IPS-18c (cell line): ENCODE data around the gene ATP2A3.

Experiments used
- H3K4me3 ChIP-seq: 2 replicates; pipeline ENCODE4 v1.7.0; 2013; ENCODE audit warnings: low read depth, mild to moderate bottlenecking, low read length, moderate library complexity; ENCODE audit not compliant: insufficient read depth
- H3K9me3 ChIP-seq: one replicate; pipeline ENCODE4 v1.6.1; 2013; ENCODE audit warnings: mild to moderate bottlenecking, low read length, moderate library complexity; ENCODE audit not compliant: control insufficient read depth, insufficient read depth

Gene ATP2A3

DNA sequence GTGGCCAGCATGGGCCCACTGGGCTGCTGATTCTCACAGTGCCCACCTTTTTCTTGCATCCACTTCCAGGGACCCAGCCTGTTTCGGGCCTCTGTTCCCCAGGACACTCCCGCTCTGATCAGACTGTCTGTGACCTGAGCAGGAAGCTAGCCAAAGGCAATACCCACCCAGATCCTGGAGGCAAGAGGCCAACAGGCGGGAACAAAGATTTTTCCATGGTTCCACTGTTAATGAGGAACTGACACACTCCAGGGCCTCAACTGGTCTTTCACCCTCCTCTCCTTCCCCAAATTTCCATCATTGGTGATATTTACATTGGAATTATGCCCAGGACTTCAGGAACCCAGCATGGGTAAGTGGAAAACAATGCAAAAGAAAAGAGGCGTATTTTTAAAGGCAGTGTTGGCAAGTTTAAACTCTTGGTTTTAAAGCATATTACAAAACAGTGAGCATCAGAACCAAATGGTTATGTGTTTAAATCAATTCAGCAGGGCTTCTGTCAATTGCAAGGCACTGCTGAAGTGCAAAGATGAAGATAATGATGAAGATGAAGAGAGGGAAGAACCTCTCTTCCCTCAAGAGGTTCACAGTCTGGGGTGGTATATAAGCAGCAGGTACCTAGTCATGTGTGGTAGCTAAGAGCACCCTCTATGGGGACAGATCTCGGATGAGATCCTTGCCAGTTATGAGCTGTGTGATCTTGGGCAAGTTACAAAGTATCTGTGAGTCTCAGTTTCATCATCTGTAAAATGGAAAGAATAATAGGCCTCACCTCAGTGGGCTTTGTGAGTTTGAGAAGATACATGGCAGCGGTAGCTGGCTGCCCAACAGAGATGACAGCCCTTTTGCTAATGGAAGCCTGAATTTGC lies 14.4 kb upstream of the ATP2A3 start:
- peaks cover 5% of the 10 kb centered on the region for H3K9me3 ChIP-seq
- H3K4me3 ChIP-seq: no peak overlapping the region

DNA sequence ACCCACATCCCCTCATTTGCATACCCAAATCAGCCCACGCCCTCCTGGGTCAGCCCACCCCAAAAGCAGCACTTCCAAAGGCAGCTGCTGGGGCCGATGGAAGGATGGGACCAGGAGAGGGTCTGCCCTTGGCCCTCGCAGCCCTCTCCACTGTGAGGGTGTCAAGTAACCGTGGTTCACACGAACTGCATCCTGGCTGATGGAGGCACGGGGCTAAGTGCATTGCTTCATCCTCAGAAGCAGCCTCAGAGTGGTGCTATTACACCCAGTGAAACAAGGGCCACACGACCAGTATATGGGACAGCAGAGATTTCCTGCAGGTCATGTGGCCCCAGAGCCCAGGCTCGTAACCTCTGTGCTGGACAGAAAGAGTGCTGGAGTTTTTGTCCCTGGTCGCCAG lies 13.2 kb upstream of the ATP2A3 start:
- no peak overlapping the region for H3K4me3 ChIP-seq
- peaks cover 5% of the 10 kb centered on the region for H3K9me3 ChIP-seq

DNA sequence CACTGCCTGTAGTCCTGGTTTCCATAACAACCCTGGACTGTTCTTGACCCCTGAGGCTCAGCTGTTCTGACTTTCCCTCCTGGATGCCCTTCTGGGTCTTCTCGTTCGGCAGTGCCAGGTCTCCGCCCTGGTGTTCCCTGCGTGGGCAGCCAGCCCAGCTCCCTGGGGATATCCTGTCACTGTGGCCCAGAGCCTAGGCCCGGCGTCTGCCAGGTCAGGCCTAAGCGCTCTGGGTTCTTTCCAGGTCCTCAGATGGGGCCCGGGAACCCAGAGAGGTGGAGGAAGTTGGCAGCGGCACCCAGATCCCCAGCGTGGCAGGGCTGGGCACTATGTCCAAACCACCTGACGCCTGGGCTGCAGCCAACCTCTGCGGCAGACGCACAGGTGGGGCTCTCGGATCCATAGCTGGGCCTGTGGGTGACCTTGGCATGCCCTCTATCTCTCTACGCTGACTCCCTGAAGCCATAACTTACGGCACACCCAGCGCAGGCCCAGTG lies 12.5 kb upstream of the ATP2A3 start:
- 0 out of 2 replicates have a peak overlapping the region, but pooled peaks have one; percentile 9 for H3K4me3 ChIP-seq
- H3K9me3 ChIP-seq: peaks cover 5% of the 10 kb centered on the region

DNA sequence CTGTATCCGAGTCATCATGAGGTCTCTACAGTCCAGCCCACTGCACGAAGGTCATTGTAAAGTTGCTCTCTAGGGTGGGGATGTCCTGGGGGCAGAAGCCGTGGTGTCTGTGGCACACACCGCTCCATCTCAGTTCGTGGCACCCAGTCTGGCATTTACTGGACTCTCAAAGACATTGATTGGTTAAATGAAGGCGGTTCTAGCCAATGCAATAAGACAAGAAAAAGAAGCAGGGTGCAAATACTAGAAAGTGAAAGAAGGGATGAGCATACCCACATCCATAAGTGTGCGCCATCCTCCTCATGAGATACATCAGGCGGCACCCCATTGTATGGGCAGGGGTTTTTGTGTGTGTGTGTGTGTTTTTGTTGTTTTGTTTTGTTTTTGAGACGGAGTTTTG lies 10.7 kb upstream of the ATP2A3 start:
- peaks cover 5% of the 10 kb centered on the region for H3K9me3 ChIP-seq

DNA sequence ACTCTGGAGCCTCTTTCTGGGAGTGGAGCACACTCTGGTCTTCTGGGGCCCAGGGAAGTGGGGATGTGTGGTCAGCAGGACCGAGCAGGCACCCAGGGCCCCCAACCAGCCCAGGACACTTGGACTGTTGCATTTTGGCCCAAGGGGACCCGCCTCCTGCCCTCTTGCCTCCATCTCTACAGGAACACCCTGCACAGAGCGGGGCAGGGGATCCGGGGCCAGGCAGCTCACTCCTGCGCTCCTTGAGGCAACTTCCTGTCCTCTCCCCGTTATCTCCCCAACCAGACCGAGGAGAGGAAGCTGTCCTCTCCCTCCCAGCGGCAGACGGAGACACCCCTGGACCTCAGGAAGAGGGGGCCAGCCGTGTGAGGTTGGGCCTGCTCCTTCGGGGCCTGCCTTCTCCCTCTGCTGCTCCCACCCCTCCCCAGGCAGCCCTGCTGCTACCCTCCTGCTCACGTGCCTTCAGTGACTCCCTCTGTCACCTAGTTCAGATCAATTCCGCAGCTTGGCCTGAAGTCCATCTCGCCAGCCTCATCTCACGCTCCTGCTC lies 10.0 kb upstream of the ATP2A3 start:
- Histone ChIP-seq H3K9me3 (peaks cover 5% of the 10 kb centered on the region), H3K4me3 (no peak overlapping the region)

More for the DNA sequence above, 10.7 kb upstream of the ATP2A3 start:
- H3K4me3 ChIP-seq: no peak overlapping the region

DNA sequence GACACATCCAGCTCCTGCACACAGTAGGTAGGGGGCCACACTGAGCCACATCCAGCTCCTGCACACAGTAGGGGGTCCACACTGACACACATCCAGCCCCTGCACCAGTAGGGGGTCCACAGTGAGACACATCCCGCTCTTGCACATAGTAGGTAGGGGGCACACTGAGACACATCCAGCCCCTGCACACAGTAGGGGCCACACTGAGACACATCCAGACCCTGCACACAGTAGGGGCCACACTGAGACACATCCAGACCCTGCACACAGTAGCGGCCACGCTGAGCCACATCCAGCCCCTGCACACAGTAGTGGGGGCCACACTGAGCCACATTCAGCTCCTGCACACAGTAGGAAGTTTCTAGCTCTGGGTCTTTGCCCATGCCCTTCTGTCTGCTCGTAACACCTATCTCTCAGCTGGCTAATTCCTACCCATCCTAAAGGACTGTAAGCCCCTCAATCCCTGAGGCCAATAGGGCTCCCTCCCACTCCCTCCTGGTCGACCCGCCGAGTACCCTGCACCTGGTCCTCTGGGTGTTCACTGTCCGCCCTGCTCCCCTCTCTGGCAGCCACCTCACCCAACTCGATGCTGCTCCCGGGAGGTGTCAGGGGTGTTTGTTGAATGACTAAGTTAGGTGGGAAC lies 9.4 kb upstream of the ATP2A3 start:
- H3K4me3 ChIP-seq: no peak overlapping the region
- peaks cover 5% of the 10 kb centered on the region for H3K9me3 ChIP-seq

DNA sequence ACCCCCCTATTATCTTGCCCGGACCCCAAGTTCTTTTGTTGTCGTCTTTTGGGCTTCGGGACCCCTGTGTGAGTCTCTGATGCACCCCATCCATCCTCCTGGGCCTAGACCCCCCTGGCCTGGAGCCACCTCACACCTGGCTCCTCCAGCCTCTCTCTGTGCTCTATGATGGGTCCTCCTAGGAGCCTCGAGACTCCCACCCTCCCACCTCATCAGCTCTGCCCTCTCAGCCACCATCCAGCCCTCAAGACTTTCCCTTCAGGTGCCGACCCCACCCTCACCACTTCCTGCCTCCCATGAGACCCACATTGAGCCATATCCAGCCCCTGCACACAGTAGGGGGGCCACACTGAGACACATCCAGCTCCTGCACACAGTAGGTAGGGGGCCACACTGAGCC lies 8.7 kb upstream of the ATP2A3 start:
- peaks cover 5% of the 10 kb centered on the region for H3K9me3 ChIP-seq
- no peak overlapping the region for H3K4me3 ChIP-seq

DNA sequence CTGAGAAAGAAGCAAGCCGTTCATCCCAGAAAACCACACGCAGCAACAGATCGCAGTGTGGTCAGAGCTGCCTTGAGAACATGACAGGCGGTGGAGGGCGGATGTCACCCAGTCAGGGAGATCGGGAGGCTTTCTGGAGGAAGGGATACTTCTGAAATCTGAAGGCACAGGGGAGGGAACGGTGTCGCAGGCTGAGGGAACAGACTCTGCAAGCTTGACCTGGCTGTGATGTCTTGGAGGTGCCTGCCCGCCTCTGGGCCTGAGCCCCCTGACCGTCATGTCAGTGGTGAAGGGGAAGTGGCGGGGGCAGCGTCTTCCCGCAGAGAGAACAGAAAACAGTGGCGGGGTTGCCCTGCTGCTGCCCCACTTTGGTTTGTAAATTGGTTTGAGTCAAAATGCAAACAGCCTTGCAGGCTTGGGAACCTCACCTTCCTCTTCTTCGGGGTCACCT lies 8.1 kb upstream of the ATP2A3 start:
- Histone ChIP-seq H3K4me3 (no peak overlapping the region), H3K9me3 (peaks cover 5% of the 10 kb centered on the region)

DNA sequence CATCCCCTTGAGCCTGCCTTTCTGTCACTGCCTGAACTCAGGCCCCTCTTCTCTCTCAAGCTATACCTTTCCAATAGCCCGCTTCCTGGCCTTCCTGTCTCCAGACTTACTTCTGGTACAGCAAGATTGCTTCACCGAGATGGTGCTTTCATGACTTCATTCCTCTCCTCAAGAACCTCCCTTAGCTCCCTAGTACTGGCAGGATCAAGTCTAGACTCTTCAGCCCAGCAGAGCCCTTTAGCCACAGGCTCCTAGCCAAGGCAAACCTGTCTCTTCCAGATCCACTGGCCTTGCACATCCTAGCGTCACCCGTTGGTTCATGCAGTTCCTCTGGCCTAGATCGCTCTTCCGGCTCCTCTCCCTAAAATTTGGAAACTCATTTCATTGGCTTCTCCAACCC lies 6.4 kb upstream of the ATP2A3 start:
- Histone ChIP-seq H3K9me3 (peaks cover 5% of the 10 kb centered on the region), H3K4me3 (no peak overlapping the region)

DNA sequence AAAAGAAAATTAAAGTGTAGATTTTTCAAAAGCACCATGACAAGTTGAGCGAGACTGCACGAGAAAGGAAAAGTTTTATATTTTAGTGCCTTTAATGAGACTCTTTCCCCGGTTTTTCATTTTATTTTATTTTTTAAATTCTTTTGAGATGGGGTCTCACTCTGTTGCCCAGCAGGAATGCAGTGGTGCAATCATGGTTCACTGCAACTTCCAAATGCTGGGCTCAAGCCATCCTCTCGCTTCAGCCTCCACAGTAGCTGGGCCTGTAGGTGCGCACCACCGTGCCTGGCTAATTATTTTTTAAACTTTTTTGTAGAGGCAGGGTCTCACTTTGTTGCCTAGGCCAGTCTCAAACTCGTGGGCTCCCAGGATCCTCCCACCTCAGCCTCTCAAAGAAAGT lies 5.7 kb upstream of the ATP2A3 start:
- Histone ChIP-seq H3K9me3 (peaks cover 2% of the 10 kb centered on the region), H3K4me3 (no peak overlapping the region)

DNA sequence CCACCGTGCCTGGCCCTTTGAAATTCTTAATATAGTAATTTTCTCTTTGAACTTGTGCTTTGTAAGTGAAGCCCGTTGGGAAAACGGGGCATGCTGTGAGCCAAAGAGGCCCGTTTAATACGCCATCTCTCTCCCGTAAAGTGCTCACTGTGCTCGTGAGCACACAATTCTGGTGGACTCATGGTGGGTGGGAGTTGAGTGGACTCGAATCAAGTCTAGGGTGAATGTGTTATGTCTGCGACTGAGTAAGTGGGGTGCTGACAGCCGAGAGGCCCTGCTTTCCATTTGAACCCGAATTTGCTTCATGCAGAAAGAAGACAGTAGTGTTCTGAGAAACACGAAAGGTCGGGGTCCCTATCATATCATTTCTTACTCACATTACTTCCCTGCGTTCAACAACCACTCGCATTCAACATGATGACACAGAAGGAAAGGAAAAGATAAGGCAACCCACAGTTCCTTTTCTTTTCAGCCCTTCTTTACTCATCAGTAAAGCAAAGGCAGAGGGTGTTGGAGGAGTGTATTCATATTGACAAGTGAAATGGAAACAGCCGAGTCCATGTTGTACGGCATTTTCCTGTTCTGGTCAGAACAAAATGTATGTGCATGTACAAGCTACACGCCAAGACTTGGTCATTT lies 4.8 kb upstream of the ATP2A3 start:
- H3K4me3 ChIP-seq: no peak overlapping the region
- H3K9me3 ChIP-seq: no peaks in the 10 kb centered on the region

DNA sequence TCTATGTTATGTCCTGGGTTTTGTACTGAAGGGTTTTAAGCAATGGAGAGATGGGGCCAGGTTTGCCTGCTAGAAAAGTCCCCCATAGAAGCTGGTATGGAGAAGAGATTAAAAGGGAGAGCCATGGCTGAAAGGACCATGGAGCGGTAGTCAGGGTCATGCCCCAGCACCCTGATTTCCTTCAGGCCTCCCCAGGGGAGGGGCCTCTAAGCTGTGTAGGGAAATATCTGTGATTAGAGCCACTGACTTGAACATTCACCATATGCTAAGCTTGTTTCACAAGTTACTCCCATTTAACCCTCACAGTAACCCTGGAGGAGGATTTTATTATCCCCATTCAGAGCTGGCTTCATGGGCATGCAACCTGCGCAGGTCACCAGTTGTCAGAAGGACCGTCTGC lies 3.8 kb upstream of the ATP2A3 start:
- H3K9me3 ChIP-seq: no peaks in the 10 kb centered on the region
- no peak overlapping the region for H3K4me3 ChIP-seq

DNA sequence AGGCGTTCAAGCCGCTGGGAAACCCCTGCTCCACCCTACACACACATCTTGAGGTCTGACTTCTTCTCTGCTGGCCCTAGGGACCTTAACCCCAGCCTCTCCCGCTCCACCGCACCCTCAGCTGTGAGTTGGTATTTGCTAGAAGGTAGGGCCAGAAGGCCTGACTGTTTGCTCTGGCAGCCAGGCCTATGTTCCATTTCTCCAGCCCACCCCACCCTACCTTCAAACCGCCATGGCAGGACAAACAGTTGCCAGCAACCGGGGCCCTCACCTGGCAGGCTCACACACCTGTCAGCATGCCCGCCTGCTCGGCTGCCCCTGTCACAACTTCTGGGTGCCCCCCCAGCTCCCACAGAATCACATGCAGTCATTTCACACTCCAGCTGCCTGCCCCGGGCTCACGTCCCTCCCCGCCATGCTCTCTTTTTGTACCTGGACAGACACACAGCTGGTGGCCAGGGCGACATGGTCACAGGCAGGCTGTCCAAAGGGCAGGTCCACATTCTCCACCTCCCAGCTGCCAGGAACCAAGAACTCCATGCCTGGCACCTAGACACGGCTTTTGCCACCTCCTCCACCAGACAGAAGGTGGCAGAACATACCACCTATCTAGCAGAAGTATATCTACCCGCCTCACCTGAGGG lies 2.6 kb upstream of the ATP2A3 start:
- H3K4me3 ChIP-seq: no peak overlapping the region
- H3K9me3 ChIP-seq: no peaks in the 10 kb centered on the region

DNA sequence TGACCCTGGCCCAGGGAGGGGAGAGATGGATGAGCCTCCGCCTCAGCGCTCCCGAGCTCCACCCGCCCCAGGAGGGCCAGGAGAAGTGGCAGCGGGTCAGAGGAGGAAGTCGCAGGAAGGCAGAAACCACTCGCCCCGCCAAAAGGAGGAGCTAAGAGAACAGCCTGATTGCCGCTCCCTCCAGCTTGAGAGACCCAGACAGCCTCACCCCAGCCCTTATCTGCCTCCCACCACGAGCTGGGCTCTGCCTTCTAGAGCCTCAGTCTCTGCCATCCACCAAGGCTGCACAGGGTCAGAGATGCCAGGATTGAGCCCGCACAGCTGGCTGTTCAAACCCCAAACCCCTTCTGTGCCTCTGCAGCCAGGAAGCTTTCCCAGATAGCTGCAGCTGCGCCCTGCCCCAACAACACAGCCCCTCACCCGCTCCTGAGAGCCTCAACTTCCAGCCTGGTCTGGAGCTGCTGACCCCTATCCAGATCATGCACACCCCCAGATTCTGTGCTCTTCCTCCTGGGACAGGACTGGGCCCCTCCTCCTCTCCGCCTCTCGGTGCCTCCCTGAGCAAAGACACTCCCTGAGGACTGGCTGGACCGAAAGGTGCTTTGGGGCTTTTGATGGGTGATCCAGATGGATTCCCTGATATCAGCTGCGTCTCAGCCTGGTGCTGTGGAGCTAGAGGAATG lies 1.0 kb upstream of the ATP2A3 start:
- Histone ChIP-seq H3K4me3 (peak overlapping the region; percentile 59), H3K9me3 (no peaks in the 10 kb centered on the region)

DNA sequence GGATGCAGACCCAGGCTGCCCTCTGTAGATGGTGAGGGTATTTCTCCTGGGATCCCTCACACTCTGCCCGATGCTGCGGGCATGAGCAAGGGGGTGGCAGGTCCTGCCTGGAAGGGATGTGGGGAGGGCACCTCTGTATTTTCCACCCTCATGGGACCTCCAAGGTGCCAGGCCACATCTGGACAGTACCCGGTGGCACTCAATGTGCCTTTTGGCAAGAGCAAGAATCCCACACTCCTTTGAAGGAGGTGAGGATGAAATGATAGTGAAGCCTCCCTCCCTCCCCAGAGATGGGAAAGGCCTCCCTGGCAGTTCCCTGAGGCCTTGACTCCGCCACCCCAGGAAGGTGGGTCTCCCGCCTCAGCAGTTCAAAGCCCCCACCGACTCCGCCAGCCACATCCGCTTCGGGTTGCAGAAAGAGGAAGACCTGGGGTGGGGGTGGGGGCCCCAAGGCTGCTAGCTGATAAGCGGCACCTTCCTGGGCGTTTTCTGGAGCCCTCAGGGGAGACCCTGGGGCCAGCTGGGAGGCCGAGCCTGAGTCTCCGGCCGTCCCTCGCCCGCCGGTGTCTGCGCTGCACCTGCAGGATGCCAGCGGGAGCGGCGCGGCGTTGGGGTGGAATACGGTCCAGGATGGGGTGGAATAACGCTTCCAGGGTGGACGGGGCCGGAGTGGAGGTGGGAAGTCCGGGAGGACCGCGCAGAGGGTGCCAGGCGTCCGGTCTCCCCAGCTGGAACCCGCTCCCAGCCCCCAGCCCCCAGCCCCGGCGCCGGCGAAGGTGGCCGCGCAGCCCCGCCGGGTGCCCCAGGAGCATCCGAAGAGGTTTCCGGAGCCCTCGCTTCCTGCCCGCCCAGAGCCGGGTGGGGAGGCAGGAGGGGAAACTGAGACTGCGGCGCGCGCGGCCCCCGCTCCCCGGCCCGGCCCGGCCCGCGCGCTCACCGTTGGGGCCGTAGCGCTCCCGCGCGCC lies 718 bp downstream of the ATP2A3 start:
- peak overlapping the region; percentile 59 for H3K4me3 ChIP-seq
- no peaks in the 10 kb centered on the region for H3K9me3 ChIP-seq

DNA sequence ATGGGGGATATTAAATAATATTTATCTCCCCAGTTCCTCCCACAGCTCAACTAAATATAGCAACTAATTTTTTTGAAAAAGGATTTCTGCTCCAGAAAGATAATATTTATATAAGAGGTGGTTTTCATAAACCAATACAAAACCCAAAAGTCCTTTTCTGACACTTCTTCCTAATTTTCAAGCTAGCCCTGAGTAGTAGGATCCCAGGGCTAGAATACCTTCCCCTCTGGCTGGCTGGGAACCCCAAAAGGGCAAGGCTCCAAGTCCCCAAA lies 1.3 kb downstream of the ATP2A3 start:
- no peaks in the 10 kb centered on the region for H3K9me3 ChIP-seq
- H3K4me3 ChIP-seq: 0 out of 2 replicates have a peak overlapping the region, but pooled peaks have one; percentile 59
